Measurements from ENCODE around the gene MKRN2OS.

- TF ChIP-seq CTCF (IDR thresholded peaks at IDR 0.05) (no peak), POLR2A (IDR thresholded peaks at IDR 0.05) (no peak)
Observed at GRCh38 chr3:12506201-12506709, 39.0 kb downstream of the MKRN2OS start.
